ACHN (cell line): Measurements from ENCODE around the gene SRSF11.

ENCODE experiments used
- DNase-seq: peaks from one replicate; pipeline ENCODE4 v3.0.0-alpha.2; 2015
- in situ Hi-C: cut with HindIII; loops from 2 replicates; pipeline ENCODE4 v1.10.0; 2017; ENCODE audit warnings: low sequenced_read_pairs, low pct_ligation_motif_present, low pct_unique_long_range_greater_than_20kb

Gene SRSF11

DNA sequence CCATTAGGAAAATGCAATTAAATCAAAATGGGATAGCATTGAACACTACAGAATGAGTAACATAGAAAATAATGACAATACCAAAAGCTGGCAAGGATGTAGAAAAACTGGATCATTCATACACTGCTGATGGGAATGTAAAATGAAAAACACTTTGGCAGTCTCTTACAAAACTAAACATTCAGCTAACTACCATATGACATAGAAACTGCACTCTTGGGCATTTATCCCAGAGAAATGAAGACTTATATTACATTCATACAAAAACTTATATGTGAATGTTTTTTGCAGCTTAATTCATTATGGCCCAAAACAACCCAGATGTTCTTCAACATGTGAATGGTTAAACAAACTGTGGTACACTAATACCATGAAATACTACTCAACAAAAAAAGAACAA, 67.0 kb downstream of the SRSF11 start:
- in situ Hi-C loops, result no loop called here
- DNase-seq, result no peak

- DNase-seq, result no peak
- in situ Hi-C loops, result no loop called here
Observed at GRCh38 chr1:70290218-70290617, 69.0 kb downstream of the SRSF11 start.

DNA sequence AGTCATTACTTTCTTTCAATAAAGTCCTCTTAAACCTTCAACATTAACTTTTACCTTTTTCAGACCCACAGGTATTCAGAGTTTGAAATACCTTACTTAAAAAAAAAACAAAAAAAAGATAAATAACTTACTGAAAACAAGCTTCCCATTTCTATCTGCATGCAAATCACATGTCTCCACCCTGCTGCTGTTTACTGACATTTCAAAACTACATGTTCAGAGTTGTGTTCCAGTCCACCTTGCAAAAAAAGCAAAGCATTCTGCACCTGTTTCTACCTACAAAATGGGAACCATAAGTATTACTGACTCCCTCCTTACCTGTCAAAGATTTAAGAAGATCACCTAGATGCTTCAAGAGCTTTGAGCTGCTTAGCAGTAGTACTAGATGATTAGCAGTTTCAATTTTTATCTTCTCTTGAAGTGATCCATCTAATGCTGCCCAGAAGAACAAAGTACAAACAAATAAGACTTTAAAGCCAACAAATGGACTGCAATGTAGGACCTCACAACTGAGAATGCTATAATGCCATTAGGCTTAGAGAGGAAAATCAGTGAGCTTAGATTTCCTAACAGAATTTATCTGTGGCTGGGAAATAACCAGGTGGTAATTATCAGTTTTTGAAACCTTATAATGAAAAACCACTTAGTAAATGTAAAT, 72.1 kb downstream of the SRSF11 start:
- in situ Hi-C loops, result no loop called here
- DNase-seq, result no peak

DNA sequence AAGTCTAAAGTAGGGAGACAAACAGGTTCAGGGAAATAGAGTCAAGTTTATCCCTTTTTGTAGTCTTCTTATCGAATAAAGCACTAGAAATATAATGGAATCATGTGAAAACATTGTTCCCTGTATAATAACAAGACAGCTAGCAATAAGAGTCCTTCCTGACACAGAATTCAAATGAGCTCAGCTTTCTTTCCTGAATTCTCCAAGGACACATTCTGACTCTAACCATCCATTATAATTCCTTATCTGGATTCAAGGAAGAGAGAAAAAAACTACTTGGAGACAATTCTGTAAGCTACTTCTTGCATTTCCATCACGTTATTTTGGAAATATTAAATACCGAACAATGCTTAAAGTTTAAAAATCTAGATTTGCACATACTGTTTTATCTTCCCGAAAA, 74.6 kb downstream of the SRSF11 start:
- no peak for DNase-seq
- in situ Hi-C loops, result no loop called here

DNA sequence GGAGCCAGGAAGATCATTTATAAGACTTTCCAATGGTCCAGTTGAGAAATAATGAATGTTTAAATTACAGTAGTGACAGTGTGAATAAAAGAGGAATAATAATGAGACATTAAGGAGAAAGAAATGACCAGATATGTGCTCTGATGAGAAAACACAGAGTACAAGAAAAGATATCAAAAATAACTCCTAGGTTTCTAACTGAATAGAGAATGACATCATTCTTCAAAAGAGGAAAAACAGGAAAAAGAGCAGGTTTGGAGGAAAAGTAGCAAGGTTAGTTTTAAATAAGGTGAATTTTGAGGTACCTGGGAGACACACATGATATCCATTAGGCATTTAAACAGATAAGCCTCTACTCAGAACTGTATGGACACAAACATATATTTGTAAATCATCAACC, 78.3 kb downstream of the SRSF11 start:
- in situ Hi-C loops, result no loop called here
- no peak for DNase-seq
